Uterus (tissue), 2 donors: ENCODE measurements around the gene SLC35F3.

Experiments
- CTCF ChIP-seq, 4 experiments: fragments of 200-600 bp in 2 of 4; fragments of 450-650 bp in 2 of 4; sonication (generic) in 2 of 4; IDR thresholded peaks; one replicate each; pipeline ENCODE4 v1.5.1; 2016 to 2019; ENCODE audit warnings: antibody characterized with exemption in 4 of 4, mild to moderate bottlenecking in 2 of 4, moderate library complexity in 1 of 4
- POLR2A ChIP-seq, 2 donors: fragments of 450-650 bp; IDR thresholded peaks; one replicate each; pipeline ENCODE4 v1.6.1; 2016; ENCODE audit warnings: antibody characterized with exemption in 2 of 2, mild to moderate bottlenecking in 1 of 2, moderate library complexity in 1 of 2

GRCh38 chr1:234300096-234300495 lies 395.6 kb downstream of the SLC35F3 start:
- no peak for TF ChIP-seq CTCF (IDR thresholded peaks at IDR 0.05)
- TF ChIP-seq POLR2A (IDR thresholded peaks at IDR 0.05), result no peak
